ENCODE data around the gene ALDH5A1. TPM values are rescaled to one million over a fixed set of nuclear protein-coding genes. Genes with fewer than 3 reads are reported as not detected.
"Not testable (repeated sequence)": the region's sequence is repeated elsewhere in the genome, so short reads cannot be mapped to it uniquely, and the experiment has no call there.

The ALDH5A1 gene
- total RNA-seq, 2 donors from 2014 or later = 4.6 to 6.2 TPM

- TF ChIP-seq CTCF (IDR thresholded peaks at IDR 0.05) = no peak
- Histone ChIP-seq H3K9me3 (no peaks in the 10 kb centered on the region), H3K27ac (no peak overlapping the region), H3K36me3 (peaks cover 12% of the 10 kb centered on the region), H3K4me1 (ENCODE audit: control insufficient read depth in 1 of 2, low read depth in 2 of 2) (peaks cover 4 to 6% of the 10 kb centered on the region in 2 donors), H3K27me3 (replicated peaks; ENCODE audit: insufficient read depth) (no peaks in the 10 kb centered on the region), H3K4me3 (no peak overlapping the region)
- no peak for DNase-seq (ENCODE audit: low spot score)
- ATAC-seq (ENCODE audit: insufficient number of reproducible peaks, low FRiP score, low read depth) = no peak
These were observed 6.6 kb downstream of the ALDH5A1 start for GRCh38 chr6:24501374-24501773.

- H3K27ac ChIP-seq = no peak overlapping the region
- peaks cover 4 to 5% of the 10 kb centered on the region in 2 donors for H3K4me1 ChIP-seq (ENCODE audit: control insufficient read depth in 1 of 2, low read depth in 2 of 2)
- peaks cover 13% of the 10 kb centered on the region for H3K36me3 ChIP-seq
- ATAC-seq (ENCODE audit: insufficient number of reproducible peaks, low FRiP score, low read depth) = no peak
- TF ChIP-seq CTCF (IDR thresholded peaks at IDR 0.05) = no peak
- no peak for DNase-seq (ENCODE audit: low spot score)
- H3K9me3 ChIP-seq = no peaks in the 10 kb centered on the region
- H3K4me3 ChIP-seq = no peak overlapping the region
- no peaks in the 10 kb centered on the region for H3K27me3 ChIP-seq (replicated peaks; ENCODE audit: insufficient read depth)
These were observed 7.1 kb downstream of the ALDH5A1 start for GRCh38 chr6:24501914-24502313.

GRCh38 chr6:24504287-24504648 is 9.5 kb downstream of the ALDH5A1 start:
- Histone ChIP-seq H3K27ac (no peak overlapping the region), H3K4me1 (ENCODE audit: control insufficient read depth in 1 of 2, low read depth in 2 of 2) (peaks cover 4 to 5% of the 10 kb centered on the region in 2 donors), H3K27me3 (replicated peaks; ENCODE audit: insufficient read depth) (no peaks in the 10 kb centered on the region), H3K36me3 (peaks cover 15% of the 10 kb centered on the region), H3K9me3 (no peaks in the 10 kb centered on the region), H3K4me3 (no peak overlapping the region)
- ATAC-seq (ENCODE audit: insufficient number of reproducible peaks, low FRiP score, low read depth) = no peak
- DNase-seq (ENCODE audit: low spot score) = no peak
- no peak for TF ChIP-seq CTCF (IDR thresholded peaks at IDR 0.05)

GRCh38 chr6:24504649-24505586 is 10.1 kb downstream of the ALDH5A1 start:
- H3K4me1 ChIP-seq (ENCODE audit: control insufficient read depth in 1 of 2, low read depth in 2 of 2) = peaks cover 4 to 5% of the 10 kb centered on the region in 2 donors
- no peak for TF ChIP-seq CTCF (IDR thresholded peaks at IDR 0.05)
- DNase-seq (ENCODE audit: low spot score) (no peak), ATAC-seq (ENCODE audit: insufficient number of reproducible peaks, low FRiP score, low read depth) (no peak)
- no peaks in the 10 kb centered on the region for H3K9me3 ChIP-seq
- no peak overlapping the region for H3K4me3 ChIP-seq
- H3K27me3 ChIP-seq (replicated peaks; ENCODE audit: insufficient read depth) = no peaks in the 10 kb centered on the region
- H3K36me3 ChIP-seq = peaks cover 15% of the 10 kb centered on the region
- H3K27ac ChIP-seq = no peak overlapping the region

- Histone ChIP-seq H3K36me3 (peaks cover 15% of the 10 kb centered on the region), H3K4me3 (no peak overlapping the region), H3K4me1 (ENCODE audit: control insufficient read depth in 1 of 2, low read depth in 2 of 2) (peaks cover 4% of the 10 kb centered on the region in 2 donors), H3K9me3 (no peaks in the 10 kb centered on the region), H3K27me3 (replicated peaks; ENCODE audit: insufficient read depth) (no peaks in the 10 kb centered on the region), H3K27ac (no peak overlapping the region)
- ATAC-seq (ENCODE audit: insufficient number of reproducible peaks, low FRiP score, low read depth) = no peak
- DNase-seq (ENCODE audit: low spot score) = no peak
- no peak for TF ChIP-seq CTCF (IDR thresholded peaks at IDR 0.05)
These were observed 12.2 kb downstream of the ALDH5A1 start for GRCh38 chr6:24506814-24507520.

GRCh38 chr6:24511976-24512375 is 17.2 kb downstream of the ALDH5A1 start:
- not testable (repeated sequence) for ATAC-seq (ENCODE audit: insufficient number of reproducible peaks, low FRiP score, low read depth); H3K27me3 ChIP-seq (replicated peaks; ENCODE audit: insufficient read depth); H3K4me1 ChIP-seq (ENCODE audit: control insufficient read depth in 1 of 2, low read depth in 2 of 2); H3K9me3 ChIP-seq; H3K4me3 ChIP-seq; H3K27ac ChIP-seq; DNase-seq (ENCODE audit: low spot score)
- H3K36me3 ChIP-seq = peaks cover 12% of the 10 kb centered on the region

Measured in thoracic aorta (tissue), 2 donors.